Stimulated activated CD4-positive, alpha-beta T cell treated with anti-CD3 and anti-CD28 coated beads, TNF-alpha, amount 100 ng/mL, for 48 hours (primary cell): ENCODE data around the gene DPP3.
"Not testable (repeated sequence)": the region's sequence is repeated elsewhere in the genome, so short reads cannot be mapped to it uniquely, and the experiment has no call there.

Experiments
- DNase-seq, 3 donors: peaks; one replicate each; pipeline ENCODE4 v3.0.0-alpha.2; 2020; ENCODE audit warnings: low read depth in 3 of 3

DPP3 gene

GRCh38 chr11:66464116-66464515 is 16.1 kb upstream of the DPP3 start:
- not testable (repeated sequence) for DNase-seq

- no peak for DNase-seq
Measured at GRCh38 chr11:66464916-66465315, 15.3 kb upstream of the DPP3 start.

GRCh38 chr11:66465373-66466224 is 14.6 kb upstream of the DPP3 start:
- DNase-seq: no peak

GRCh38 chr11:66466225-66467033 is 13.8 kb upstream of the DPP3 start, which contains the start of gene PELI3:
Gene PELI3 (plus strand): TSS chr11:66466905. CDS start chr11:66468129, 1,224 bp downstream.
- peak; percentile 87 to 95 (median 93) for DNase-seq

GRCh38 chr11:66467034-66467659 is 13.1 kb upstream of the DPP3 start:
- DNase-seq: no peak

- no peak for DNase-seq
Measured at GRCh38 chr11:66467756-66468155, 12.5 kb upstream of the DPP3 start.

- DNase-seq: no peak
Measured at GRCh38 chr11:66468691-66469090, 11.5 kb upstream of the DPP3 start.

GRCh38 chr11:66469441-66469840 is 10.8 kb upstream of the DPP3 start:
- no peak for DNase-seq

GRCh38 chr11:66470015-66470414 is 10.2 kb upstream of the DPP3 start:
- no peak for DNase-seq

- no peak for DNase-seq
Measured at GRCh38 chr11:66471142-66471541, 9.1 kb upstream of the DPP3 start.

- DNase-seq: no peak
Measured at GRCh38 chr11:66472054-66472453, 8.2 kb upstream of the DPP3 start.

- no peak for DNase-seq
Measured at GRCh38 chr11:66473167-66473566, 7.1 kb upstream of the DPP3 start.

GRCh38 chr11:66473608-66474515 is 6.4 kb upstream of the DPP3 start:
- no peak for DNase-seq

GRCh38 chr11:66475349-66476172 is 4.7 kb upstream of the DPP3 start:
- DNase-seq: no peak

GRCh38 chr11:66476173-66476840 is 3.9 kb upstream of the DPP3 start:
- DNase-seq: no peak

GRCh38 chr11:66476841-66477251 is 3.4 kb upstream of the DPP3 start:
- DNase-seq: no peak

GRCh38 chr11:66477263-66478201 is 2.7 kb upstream of the DPP3 start:
- no peak for DNase-seq

- DNase-seq: no peak
Measured at GRCh38 chr11:66478729-66479393, 1.4 kb upstream of the DPP3 start.
